Neural cell (in vitro differentiated cells): ENCODE results near the gene DNAI4. TPM values are rescaled to one million over a fixed set of nuclear protein-coding genes. Genes with fewer than 3 reads are reported as not detected.

Source experiments
- H2AFZ ChIP-seq: fragments of 200-600, 300-800 bp; sonication (generic), shearing (Covaris generic); 2 replicates; pipeline ENCODE4 v1.6.0; 2014; ENCODE audit warnings: low read depth, mild to moderate bottlenecking, antibody characterized with exemption, low read length, moderate library complexity
- H3F3A ChIP-seq: fragments of 200-600 bp; shearing (Covaris generic); 2 replicates; pipeline ENCODE4 v1.6.1; 2016; ENCODE audit warnings: mild to moderate bottlenecking, moderate library complexity, mixed read lengths, antibody characterized with exemption, low read length; ENCODE audit not compliant: insufficient read depth, poor library complexity, severe bottlenecking
- H3K27ac ChIP-seq: fragments of 200-600, 300-800 bp; sonication (generic), shearing (Covaris generic); 2 replicates; pipeline ENCODE4 v1.5.1; 2014; ENCODE audit warnings: mild to moderate bottlenecking, low read length, moderate library complexity
- H3K27me3 ChIP-seq: fragments of 300-800, 200-600 bp; sonication (generic), shearing (Covaris generic); 2 replicates; pipeline ENCODE4 v1.6.0; 2014; ENCODE audit warnings: mild to moderate bottlenecking, low read depth, low read length, moderate library complexity; ENCODE audit not compliant: insufficient read depth
- H3K36me3 ChIP-seq: fragments of 300-800, 200-600 bp; sonication (generic), shearing (Covaris generic); 2 replicates; pipeline ENCODE4 v1.5.1; 2014; ENCODE audit warnings: mild to moderate bottlenecking, antibody characterized with exemption, low read length, moderate library complexity; ENCODE audit not compliant: insufficient read depth
- H3K4me2 ChIP-seq: fragments of 300-800, 200-600 bp; sonication (generic), shearing (Covaris generic); 2 replicates; pipeline ENCODE4 v1.6.0; 2014; ENCODE audit warnings: mild to moderate bottlenecking, low read length
- H3K4me3 ChIP-seq: fragments of 300-800, 200-600 bp; sonication (generic), shearing (Covaris generic); 2 replicates; pipeline ENCODE4 v1.5.1; 2014; ENCODE audit warnings: mild to moderate bottlenecking, low read length, moderate library complexity
- H3K79me2 ChIP-seq: fragments of 200-600 bp; shearing (Covaris generic); replicated peaks from 2 replicates; pipeline ENCODE4 v1.6.0; 2014; ENCODE audit warnings: mild to moderate bottlenecking, low read length, moderate library complexity; ENCODE audit not compliant: insufficient read depth
- H3K9ac ChIP-seq: fragments of 300-800, 200-600 bp; sonication (generic), shearing (Covaris generic); 2 replicates; pipeline ENCODE4 v1.6.1; 2016; ENCODE audit warnings: mild to moderate bottlenecking, low read length, mixed read lengths
- H3K9me2 ChIP-seq: fragments of 200-600 bp; shearing (Covaris generic); 2 replicates; pipeline ENCODE4 v1.6.1; 2016; ENCODE audit warnings: mild to moderate bottlenecking, low read length, mixed read lengths; ENCODE audit not compliant: insufficient read depth
- H3K9me3 ChIP-seq: fragments of 200-600, 300-800 bp; sonication (generic), shearing (Covaris generic); 2 replicates; pipeline ENCODE4 v1.6.1; 2016; ENCODE audit warnings: mild to moderate bottlenecking, mixed run types, low read length, moderate library complexity, mixed read lengths
- H4K20me1 ChIP-seq: fragments of 200-600 bp; shearing (Covaris generic); 2 replicates; pipeline ENCODE4 v1.6.1; 2016; ENCODE audit warnings: mild to moderate bottlenecking, mixed run types; ENCODE audit not compliant: insufficient read depth
- EP300 ChIP-seq: fragments of 450-650 bp; conservative IDR thresholded peaks from 2 replicates; pipeline ENCODE4 v1.6.1; 2014; ENCODE audit warnings: antibody characterized with exemption, mild to moderate bottlenecking, moderate library complexity; ENCODE audit not compliant: poor library complexity, severe bottlenecking
- EZH2 ChIP-seq: fragments of 200-600, 300-800 bp; shearing (Covaris generic), sonication (generic); IDR thresholded peaks from 2 replicates; pipeline ENCODE4 v1.6.1; 2014; ENCODE audit warnings: antibody characterized with exemption, low read length, borderline replicate concordance, mild to moderate bottlenecking; ENCODE audit not compliant: insufficient read depth, poor library complexity, severe bottlenecking
- MXI1 ChIP-seq: fragments of 450-650 bp; conservative IDR thresholded peaks from 2 replicates; pipeline ENCODE4 v1.6.1; 2014; ENCODE audit warnings: antibody characterized with exemption, mild to moderate bottlenecking; ENCODE audit not compliant: poor library complexity, severe bottlenecking
- POLR2AphosphoS5 ChIP-seq: IDR thresholded peaks from 2 replicates; pipeline ENCODE4 v1.6.1; 2012
- RAD21 ChIP-seq: fragments of 450-650 bp; conservative IDR thresholded peaks from 2 replicates; pipeline ENCODE4 v1.6.1; 2014; ENCODE audit warnings: antibody characterized with exemption, mild to moderate bottlenecking, moderate library complexity
- REST ChIP-seq: IDR thresholded peaks from 2 replicates; pipeline ENCODE4 v1.6.1; 2012; ENCODE audit warnings: borderline replicate concordance
- SMC3 ChIP-seq: fragments of 450-650 bp; conservative IDR thresholded peaks from 2 replicates; pipeline ENCODE4 v1.6.1; 2014; ENCODE audit warnings: antibody characterized with exemption, mild to moderate bottlenecking, moderate library complexity; ENCODE audit not compliant: poor library complexity
- TAF1 ChIP-seq: IDR thresholded peaks from 2 replicates; pipeline ENCODE4 v1.6.1; 2012; ENCODE audit warnings: low read depth
- polyA plus RNA-seq: library from polyadenylated mRNA; depleted of rRNA; stranded (reverse); fragments of >200 nt; gene quantifications from 2 replicates; pipeline ENCODE4 v1.2.3, GENCODE V29; 2014
- TF ChIP-seq, protein P1 (sequence below): fragments of 450-650 bp; IDR thresholded peaks from 2 replicates; pipeline ENCODE4 v1.5.1; 2014; ENCODE audit warnings: antibody characterized with exemption, mild to moderate bottlenecking, moderate library complexity; ENCODE audit not compliant: poor library complexity, severe bottlenecking

DNAI4 gene
- polyA plus RNA-seq, 1 donor from 2014 or later = 4.5 TPM

GRCh38 chr1:66925558-66925910 is 878 bp upstream of the DNAI4 start:
- Histone ChIP-seq H4K20me1 (no peaks in the 10 kb centered on the region), H3K4me3 (peak overlapping the region; percentile 75), H2AFZ (peak overlapping the region; percentile 63), H3F3A (no peaks in the 10 kb centered on the region), H3K27me3 (no peaks in the 10 kb centered on the region), H3K27ac (peak overlapping the region; percentile 90), H3K9me3 (no peaks in the 10 kb centered on the region), H3K4me2 (peak overlapping the region; percentile 63), H3K79me2 (peaks cover 28% of the 10 kb centered on the region), H3K36me3 (no peaks in the 10 kb centered on the region), H3K9ac (peak overlapping the region; percentile 87), H3K9me2 (no peaks in the 10 kb centered on the region)
- TF ChIP-seq POLR2AphosphoS5 (no peak), RAD21 (no peak), TAF1 (no peak), REST (no peak), MXI1 (no peak), EZH2 (no peak), EP300 (no peak), SMC3 (no peak)
- TF ChIP-seq, protein P1, sequence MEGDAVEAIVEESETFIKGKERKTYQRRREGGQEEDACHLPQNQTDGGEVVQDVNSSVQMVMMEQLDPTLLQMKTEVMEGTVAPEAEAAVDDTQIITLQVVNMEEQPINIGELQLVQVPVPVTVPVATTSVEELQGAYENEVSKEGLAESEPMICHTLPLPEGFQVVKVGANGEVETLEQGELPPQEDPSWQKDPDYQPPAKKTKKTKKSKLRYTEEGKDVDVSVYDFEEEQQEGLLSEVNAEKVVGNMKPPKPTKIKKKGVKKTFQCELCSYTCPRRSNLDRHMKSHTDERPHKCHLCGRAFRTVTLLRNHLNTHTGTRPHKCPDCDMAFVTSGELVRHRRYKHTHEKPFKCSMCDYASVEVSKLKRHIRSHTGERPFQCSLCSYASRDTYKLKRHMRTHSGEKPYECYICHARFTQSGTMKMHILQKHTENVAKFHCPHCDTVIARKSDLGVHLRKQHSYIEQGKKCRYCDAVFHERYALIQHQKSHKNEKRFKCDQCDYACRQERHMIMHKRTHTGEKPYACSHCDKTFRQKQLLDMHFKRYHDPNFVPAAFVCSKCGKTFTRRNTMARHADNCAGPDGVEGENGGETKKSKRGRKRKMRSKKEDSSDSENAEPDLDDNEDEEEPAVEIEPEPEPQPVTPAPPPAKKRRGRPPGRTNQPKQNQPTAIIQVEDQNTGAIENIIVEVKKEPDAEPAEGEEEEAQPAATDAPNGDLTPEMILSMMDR = no peak

- Histone ChIP-seq H3K9me3 (no peaks in the 10 kb centered on the region), H3K36me3 (no peaks in the 10 kb centered on the region), H3K27ac (no peak overlapping the region), H4K20me1 (no peaks in the 10 kb centered on the region), H3K4me2 (no peak overlapping the region), H3K4me3 (no peak overlapping the region), H3F3A (no peaks in the 10 kb centered on the region), H3K79me2 (peaks cover 16% of the 10 kb centered on the region), H3K9ac (no peak overlapping the region), H2AFZ (no peak overlapping the region), H3K27me3 (no peaks in the 10 kb centered on the region), H3K9me2 (no peaks in the 10 kb centered on the region)
- TF ChIP-seq SMC3 (no peak), RAD21 (no peak), REST (no peak), POLR2AphosphoS5 (no peak), MXI1 (no peak), EZH2 (no peak), TAF1 (no peak), EP300 (no peak)
- TF ChIP-seq, protein P1 = no peak
Observed at GRCh38 chr1:66920543-66920942, 4.1 kb downstream of the DNAI4 start.
